ENCODE measurements around the gene AP4E1.

GRCh38 chr15:50884540-50884939 is 23.9 kb upstream of the AP4E1 start:
- TF ChIP-seq NFRKB (IDR thresholded peaks at IDR 0.05) (no peak), BHLHE40 (IDR thresholded peaks at IDR 0.05; ENCODE audit: borderline replicate concordance) (no peak), SP1 (IDR thresholded peaks at IDR 0.05) (no peak), ELF4 (IDR thresholded peaks at IDR 0.05) (no peak), TARDBP (IDR thresholded peaks at IDR 0.05) (no peak), ARNT (IDR thresholded peaks at IDR 0.05) (no peak), FOXA1 (IDR thresholded peaks at IDR 0.05) (no peak), FOXK2 (IDR thresholded peaks at IDR 0.05) (no peak), HDGF (IDR thresholded peaks at IDR 0.05; ENCODE audit: borderline replicate concordance) (no peak)
